Stomach (tissue), 4 donors: ENCODE measurements around the gene TNPO3.

Experiments
- CTCF ChIP-seq, 7 experiments: fragments of 450-650 bp in 4 of 7; fragments of 200-600 bp in 3 of 7; sonication (generic) in 3 of 7; IDR thresholded peaks; one replicate each; pipeline ENCODE4 v1.5.1; 2016 to 2019; ENCODE audit warnings: antibody characterized with exemption in 7 of 7, control low read depth in 2 of 7, mild to moderate bottlenecking in 1 of 7
- EP300 ChIP-seq: sonication (generic); formaldehyde crosslinking; IDR thresholded peaks from one replicate; pipeline ENCODE4 v1.6.1; 2017; ENCODE audit warnings: antibody characterized with exemption
- POLR2A ChIP-seq, 4 donors: fragments of 450-650 bp; IDR thresholded peaks; one replicate each; pipeline ENCODE4 v1.6.1; 2016; ENCODE audit warnings: antibody characterized with exemption in 4 of 4, control low read depth in 2 of 4, mild to moderate bottlenecking in 1 of 4, moderate library complexity in 1 of 4
- POLR2AphosphoS5 ChIP-seq, 3 donors: sonication (generic); formaldehyde crosslinking; IDR thresholded peaks; one replicate each; pipeline ENCODE4 v1.6.1; 2016; ENCODE audit warnings: antibody characterized with exemption in 3 of 3

GRCh38 chr7:128959296-128959695 lies 95.6 kb downstream of the TNPO3 start:
- TF ChIP-seq EP300: no peak
- TF ChIP-seq CTCF (IDR thresholded peaks at IDR 0.05): no peak
- TF ChIP-seq POLR2A (IDR thresholded peaks at IDR 0.05): no peak
- no peak for TF ChIP-seq POLR2AphosphoS5 (IDR thresholded peaks at IDR 0.05)
